GM12801 (cell line): ENCODE data around the gene NRF1.

ENCODE experiments used
- TF ChIP-seq, protein P1 (sequence below): IDR thresholded peaks from one replicate; pipeline ENCODE4 v1.5.1; 2011; ENCODE audit warnings: control low read depth; ENCODE audit not compliant: insufficient read length; ENCODE audit errors: extremely low read depth

The NRF1 gene

GRCh38 chr7:129799350-129799955 is 187.9 kb downstream of the NRF1 start:
- TF ChIP-seq, protein P1, sequence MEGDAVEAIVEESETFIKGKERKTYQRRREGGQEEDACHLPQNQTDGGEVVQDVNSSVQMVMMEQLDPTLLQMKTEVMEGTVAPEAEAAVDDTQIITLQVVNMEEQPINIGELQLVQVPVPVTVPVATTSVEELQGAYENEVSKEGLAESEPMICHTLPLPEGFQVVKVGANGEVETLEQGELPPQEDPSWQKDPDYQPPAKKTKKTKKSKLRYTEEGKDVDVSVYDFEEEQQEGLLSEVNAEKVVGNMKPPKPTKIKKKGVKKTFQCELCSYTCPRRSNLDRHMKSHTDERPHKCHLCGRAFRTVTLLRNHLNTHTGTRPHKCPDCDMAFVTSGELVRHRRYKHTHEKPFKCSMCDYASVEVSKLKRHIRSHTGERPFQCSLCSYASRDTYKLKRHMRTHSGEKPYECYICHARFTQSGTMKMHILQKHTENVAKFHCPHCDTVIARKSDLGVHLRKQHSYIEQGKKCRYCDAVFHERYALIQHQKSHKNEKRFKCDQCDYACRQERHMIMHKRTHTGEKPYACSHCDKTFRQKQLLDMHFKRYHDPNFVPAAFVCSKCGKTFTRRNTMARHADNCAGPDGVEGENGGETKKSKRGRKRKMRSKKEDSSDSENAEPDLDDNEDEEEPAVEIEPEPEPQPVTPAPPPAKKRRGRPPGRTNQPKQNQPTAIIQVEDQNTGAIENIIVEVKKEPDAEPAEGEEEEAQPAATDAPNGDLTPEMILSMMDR: no peak

DNA sequence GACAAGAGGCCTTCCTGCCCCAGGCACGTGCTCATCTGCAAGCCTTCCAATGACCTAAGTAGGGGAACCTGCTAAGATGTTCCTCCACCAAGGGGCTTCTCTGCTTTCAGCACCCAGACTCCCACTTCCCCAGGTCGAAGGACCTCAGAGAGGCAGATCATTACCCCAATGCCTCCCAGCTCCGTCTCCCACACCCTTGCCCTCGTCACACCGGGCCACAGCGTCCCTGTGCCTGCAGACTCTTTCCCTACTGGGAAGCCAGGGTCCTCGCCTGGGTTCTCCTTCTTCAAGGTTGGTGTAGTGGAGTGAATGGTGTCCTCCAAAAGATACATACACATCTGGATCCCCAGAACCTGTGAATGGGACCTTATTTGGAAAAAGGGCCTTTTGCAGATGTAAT is 189.4 kb downstream of the NRF1 start:
- TF ChIP-seq, protein P1: no peak

- TF ChIP-seq, protein P1: no peak
Measured at GRCh38 chr7:129801882-129802281, 190.4 kb downstream of the NRF1 start.

DNA sequence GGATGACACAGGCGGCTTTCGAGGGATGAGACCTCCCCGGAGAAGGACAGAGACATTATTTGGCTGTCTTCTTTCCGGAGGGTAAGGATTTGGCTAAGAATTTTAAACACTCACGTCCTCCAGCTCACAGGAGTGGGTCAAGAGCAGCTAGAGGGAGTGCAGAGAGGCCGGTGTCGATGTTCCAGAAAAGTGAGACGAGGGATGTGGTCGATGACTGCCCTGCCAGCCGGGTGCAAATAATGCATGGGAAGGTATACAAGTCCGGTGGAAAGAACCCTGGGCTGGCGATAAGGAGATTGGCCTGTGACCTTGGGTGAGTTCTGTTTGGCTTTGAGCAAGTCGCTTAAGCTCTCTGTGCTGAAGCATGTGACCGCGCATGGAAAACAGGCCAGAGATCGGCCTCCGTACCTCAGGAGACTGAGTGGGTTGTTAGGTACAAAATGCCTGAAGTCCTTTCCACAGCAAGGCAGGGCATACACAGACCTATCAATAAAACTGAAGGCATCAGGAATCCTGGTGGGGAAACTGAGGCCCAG is 192.1 kb downstream of the NRF1 start:
- TF ChIP-seq, protein P1: no peak

DNA sequence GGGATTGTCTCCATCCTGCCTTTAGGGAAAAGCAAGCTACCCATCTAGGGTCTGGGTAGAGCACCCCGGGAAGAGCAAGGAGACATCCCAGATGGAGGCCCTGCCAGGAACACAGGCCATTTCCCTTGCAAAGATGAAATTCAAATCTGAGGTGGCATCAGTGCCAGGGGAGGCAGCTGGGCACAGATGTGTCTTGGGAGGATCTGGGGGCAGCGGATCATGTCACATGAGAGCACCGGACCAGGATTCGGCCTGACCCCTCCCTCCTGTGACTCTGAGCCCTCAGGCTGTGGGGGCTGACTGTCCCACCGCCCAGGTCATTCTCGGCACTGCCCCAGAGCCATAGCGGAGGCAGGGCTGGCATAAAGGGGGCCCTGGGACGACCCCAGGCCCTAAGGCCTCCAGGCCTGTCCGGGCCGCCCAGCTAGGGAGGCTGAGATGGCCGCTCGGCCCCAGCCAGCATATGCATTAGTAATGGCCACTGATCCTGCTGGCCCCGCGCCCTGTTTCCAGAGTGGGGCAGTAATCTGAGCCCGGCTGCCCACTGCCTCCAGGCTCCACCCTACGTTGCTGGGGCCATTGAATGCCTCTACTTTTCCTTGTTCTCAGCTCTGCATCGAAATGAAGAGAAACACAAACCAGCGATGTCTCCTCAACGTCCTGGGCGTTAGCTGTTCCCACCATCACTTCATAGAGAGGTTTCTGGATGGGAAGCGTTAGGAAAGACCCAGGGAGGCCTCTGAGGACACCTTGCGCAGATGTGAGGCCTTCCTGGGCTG is 192.8 kb downstream of the NRF1 start:
- TF ChIP-seq, protein P1: no peak

GRCh38 chr7:129804890-129805719 is 193.6 kb downstream of the NRF1 start:
- TF ChIP-seq, protein P1: no peak
